ENCODE measurements around the gene GLP1R.

The GLP1R gene

DNA sequence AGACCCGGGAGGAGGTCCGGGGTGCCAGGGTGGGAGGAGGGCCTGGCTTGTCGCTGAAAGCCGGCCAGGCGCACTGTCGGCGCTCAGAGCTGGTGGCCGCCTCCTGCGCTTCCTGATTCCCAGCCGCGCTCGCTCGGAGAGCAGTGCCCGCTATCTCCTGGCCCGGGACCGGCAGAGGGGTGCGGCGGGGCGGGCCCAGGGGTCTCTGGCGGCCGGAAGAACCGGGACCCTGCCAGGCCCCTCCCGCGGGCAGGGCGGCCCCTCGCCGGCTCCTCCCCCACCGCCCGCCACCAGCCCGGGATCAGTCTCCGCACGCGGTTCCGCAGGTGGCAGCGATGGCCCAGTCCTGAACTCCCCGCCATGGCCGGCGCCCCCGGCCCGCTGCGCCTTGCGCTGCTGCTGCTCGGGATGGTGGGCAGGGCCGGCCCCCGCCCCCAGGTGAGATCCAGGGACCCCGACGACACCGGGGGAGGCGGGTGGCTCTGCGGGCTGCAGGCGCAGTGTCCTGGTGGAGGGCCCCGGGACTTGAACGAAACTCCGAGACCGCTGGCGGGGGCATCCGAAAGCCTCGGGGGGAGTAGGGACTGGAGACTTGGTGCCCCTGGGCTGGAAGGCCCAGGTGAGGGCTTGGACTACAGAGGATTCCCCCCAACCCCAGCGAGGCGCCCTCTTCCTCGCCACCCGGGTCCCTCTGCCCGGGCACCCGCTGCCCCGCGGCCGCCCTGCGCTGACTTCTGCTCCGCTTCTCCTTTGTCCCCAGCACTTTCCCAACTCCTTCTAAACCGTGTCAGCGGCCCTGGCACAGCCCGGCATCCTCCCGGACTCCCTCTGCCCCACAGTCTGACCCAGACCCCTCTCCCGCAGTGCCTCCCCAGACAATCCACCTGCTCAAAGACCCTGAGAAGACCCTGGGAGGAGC is at the start of gene GLP1R:
Gene GLP1R, plus strand, starts transcription at position 301 of the 919 bp plus-strand sequence. Its CDS starts 60 bp downstream, at position 361.
- Histone ChIP-seq H3K4me3 (ENCODE audit: low read depth, low read length) (peak within 1 kb of the TSS; percentile 26), H3K27ac (no peak within 1 kb of the TSS), H3K27me3 (ENCODE audit: insufficient read depth, low read depth, severe bottlenecking) (no peaks in the 10 kb centered on the region), H3K36me3 (no peaks in the 10 kb centered on the region), H3K9me3 (ENCODE audit: severe bottlenecking) (no peaks in the 10 kb centered on the region)
- DNase-seq: no peak
- TF ChIP-seq, protein P1, sequence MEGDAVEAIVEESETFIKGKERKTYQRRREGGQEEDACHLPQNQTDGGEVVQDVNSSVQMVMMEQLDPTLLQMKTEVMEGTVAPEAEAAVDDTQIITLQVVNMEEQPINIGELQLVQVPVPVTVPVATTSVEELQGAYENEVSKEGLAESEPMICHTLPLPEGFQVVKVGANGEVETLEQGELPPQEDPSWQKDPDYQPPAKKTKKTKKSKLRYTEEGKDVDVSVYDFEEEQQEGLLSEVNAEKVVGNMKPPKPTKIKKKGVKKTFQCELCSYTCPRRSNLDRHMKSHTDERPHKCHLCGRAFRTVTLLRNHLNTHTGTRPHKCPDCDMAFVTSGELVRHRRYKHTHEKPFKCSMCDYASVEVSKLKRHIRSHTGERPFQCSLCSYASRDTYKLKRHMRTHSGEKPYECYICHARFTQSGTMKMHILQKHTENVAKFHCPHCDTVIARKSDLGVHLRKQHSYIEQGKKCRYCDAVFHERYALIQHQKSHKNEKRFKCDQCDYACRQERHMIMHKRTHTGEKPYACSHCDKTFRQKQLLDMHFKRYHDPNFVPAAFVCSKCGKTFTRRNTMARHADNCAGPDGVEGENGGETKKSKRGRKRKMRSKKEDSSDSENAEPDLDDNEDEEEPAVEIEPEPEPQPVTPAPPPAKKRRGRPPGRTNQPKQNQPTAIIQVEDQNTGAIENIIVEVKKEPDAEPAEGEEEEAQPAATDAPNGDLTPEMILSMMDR (IDR thresholded peaks at IDR 0.05; ENCODE audit: low read depth, low read length): no peak

DNA sequence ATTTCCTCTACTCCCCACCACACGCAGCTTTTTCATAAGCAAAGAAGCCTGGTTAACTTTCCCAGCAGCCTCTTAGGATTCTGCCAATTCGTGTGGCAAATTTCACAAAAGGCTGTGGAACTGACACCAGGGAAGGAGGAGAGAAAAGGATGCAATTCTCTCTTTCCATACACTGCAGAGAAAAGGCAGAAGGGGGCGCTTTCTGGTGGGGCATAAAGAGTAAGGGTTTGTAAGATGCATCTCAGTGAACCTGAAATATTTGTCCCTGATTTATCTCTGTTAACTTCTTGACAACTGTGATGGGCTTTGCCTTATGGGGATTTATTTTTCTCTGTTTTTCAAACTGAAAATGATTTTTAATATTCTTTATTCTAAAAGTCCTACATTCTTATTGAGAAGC is 45.5 kb upstream of the GLP1R start:
- Histone ChIP-seq H3K9me3 (ENCODE audit: severe bottlenecking) (no peaks in the 10 kb centered on the region), H3K27ac (no peak overlapping the region), H3K4me3 (ENCODE audit: low read depth, low read length) (no peak overlapping the region), H3K36me3 (no peaks in the 10 kb centered on the region), H3K27me3 (ENCODE audit: insufficient read depth, low read depth, severe bottlenecking) (no peaks in the 10 kb centered on the region)
- TF ChIP-seq, protein P1 (IDR thresholded peaks at IDR 0.05; ENCODE audit: low read depth, low read length): peak; percentile 82
- peak; percentile 75 for DNase-seq

DNA sequence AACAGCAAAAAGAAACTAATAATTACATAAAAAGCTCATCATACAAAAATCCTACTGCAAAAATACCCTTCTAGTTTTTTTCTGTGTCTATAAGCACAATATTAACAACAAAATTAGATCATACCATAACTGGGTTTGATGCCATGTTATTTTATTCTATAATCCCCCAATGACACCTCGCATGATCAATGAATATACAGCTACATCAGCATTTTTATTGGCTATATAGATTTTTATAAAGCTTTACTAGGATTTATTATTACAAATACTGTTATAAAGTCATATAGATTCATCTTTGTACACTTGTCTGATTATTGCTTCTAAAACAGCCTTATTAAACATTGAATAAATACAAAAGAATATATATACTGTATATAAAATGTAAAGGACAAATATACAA is 45.1 kb upstream of the GLP1R start:
- Histone ChIP-seq H3K9me3 (ENCODE audit: severe bottlenecking) (no peaks in the 10 kb centered on the region), H3K4me3 (ENCODE audit: low read depth, low read length) (no peak overlapping the region), H3K36me3 (no peaks in the 10 kb centered on the region), H3K27me3 (ENCODE audit: insufficient read depth, low read depth, severe bottlenecking) (no peaks in the 10 kb centered on the region), H3K27ac (no peak overlapping the region)
- DNase-seq: no peak
- TF ChIP-seq, protein P1 (IDR thresholded peaks at IDR 0.05; ENCODE audit: low read depth, low read length): no peak

DNA sequence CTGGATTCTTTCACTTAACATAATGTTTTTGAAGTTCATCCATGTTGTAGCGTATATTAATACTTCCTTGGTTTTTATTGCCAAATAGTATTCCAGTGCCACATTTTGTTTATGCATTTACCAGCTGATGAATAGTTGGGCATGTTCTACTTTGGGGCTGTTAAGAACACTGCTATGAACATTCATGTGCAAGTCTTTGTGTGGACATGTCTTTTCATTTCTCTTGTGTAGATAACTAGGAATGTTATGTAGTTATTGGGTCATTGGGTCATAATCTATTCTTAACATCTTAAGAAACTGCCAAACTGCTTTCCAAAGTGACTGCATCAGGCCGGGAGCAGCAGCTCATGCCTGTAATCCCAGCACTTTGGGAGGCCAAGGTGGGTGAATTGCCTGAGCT is 43.8 kb upstream of the GLP1R start:
- H3K9me3 ChIP-seq (ENCODE audit: severe bottlenecking): no peaks in the 10 kb centered on the region
- no peak overlapping the region for H3K27ac ChIP-seq
- DNase-seq: no peak
- no peaks in the 10 kb centered on the region for H3K27me3 ChIP-seq (ENCODE audit: insufficient read depth, low read depth, severe bottlenecking)
- H3K4me3 ChIP-seq (ENCODE audit: low read depth, low read length): no peak overlapping the region
- TF ChIP-seq, protein P1 (IDR thresholded peaks at IDR 0.05; ENCODE audit: low read depth, low read length): no peak
- no peaks in the 10 kb centered on the region for H3K36me3 ChIP-seq

DNA sequence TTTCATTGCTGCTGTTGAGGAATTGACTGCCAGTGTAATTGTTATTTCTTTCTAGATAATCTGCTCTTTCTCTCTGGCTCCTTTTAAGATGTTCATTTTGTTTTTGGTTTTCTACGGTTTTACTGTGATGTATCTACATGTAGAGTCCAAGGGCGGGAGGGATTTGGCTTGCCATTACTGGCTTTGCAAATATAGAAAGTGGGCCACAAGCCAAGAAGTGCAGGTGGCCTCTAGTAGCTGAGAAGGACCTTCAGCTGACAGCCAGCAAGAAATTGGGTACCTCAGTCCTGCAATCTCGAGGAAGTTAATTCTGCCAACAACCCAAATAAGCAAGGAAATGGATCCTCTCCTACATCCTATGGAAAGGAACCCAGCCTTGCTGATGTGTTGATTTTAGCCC is 42.8 kb upstream of the GLP1R start:
- TF ChIP-seq, protein P1 (IDR thresholded peaks at IDR 0.05; ENCODE audit: low read depth, low read length): no peak
- H3K27me3 ChIP-seq (ENCODE audit: insufficient read depth, low read depth, severe bottlenecking): no peaks in the 10 kb centered on the region
- no peak for DNase-seq

More for the DNA sequence above, 42.8 kb upstream of the GLP1R start:
- H3K27ac ChIP-seq: no peak overlapping the region
- H3K9me3 ChIP-seq (ENCODE audit: severe bottlenecking): no peaks in the 10 kb centered on the region
- H3K36me3 ChIP-seq: no peaks in the 10 kb centered on the region
- H3K4me3 ChIP-seq (ENCODE audit: low read depth, low read length): no peak overlapping the region

Data from WERI-Rb-1 (cell line).